Immature natural killer cell (primary cell): ENCODE data around the gene RAB15. TPM values are rescaled to one million over a fixed set of nuclear protein-coding genes. Genes with fewer than 3 reads are reported as not detected.
"Not testable (repeated sequence)": the region's sequence is repeated elsewhere in the genome, so short reads cannot be mapped to it uniquely, and the experiment has no call there.

Experiments used
- DNase-seq, 3 donors: peaks; one replicate each; pipeline ENCODE4 v3.0.0; 2022; ENCODE audit warnings: mixed read lengths in 1 of 3
- H3K27ac Mint-ChIP-seq, 6 donors: one replicate each; pipeline ENCODE4 v1.8.0; 2020; ENCODE audit warnings: mixed read lengths in 6 of 6, mild to moderate bottlenecking in 5 of 6, inconsistent platforms in 4 of 6, moderate library complexity in 3 of 6
- H3K27me3 Mint-ChIP-seq, 3 donors: one replicate each; pipeline ENCODE4 v1.8.0; 2020 to 2021; ENCODE audit warnings: low read depth in 3 of 3, mild to moderate bottlenecking in 3 of 3, mixed read lengths in 3 of 3, moderate library complexity in 3 of 3, inconsistent platforms in 1 of 3
- H3K36me3 Mint-ChIP-seq, 3 donors: one replicate each; pipeline ENCODE4 v1.8.0; 2020; ENCODE audit warnings: mixed read lengths in 3 of 3, inconsistent platforms in 2 of 3, mild to moderate bottlenecking in 2 of 3
- H3K4me1 Mint-ChIP-seq, 2 donors: one replicate each; pipeline ENCODE4 v1.8.0; 2020; ENCODE audit warnings: inconsistent platforms in 2 of 2, mild to moderate bottlenecking in 2 of 2, mixed read lengths in 2 of 2, moderate library complexity in 1 of 2
- H3K4me3 Mint-ChIP-seq, 5 donors: one replicate each; pipeline ENCODE4 v1.8.0; 2020; ENCODE audit warnings: mild to moderate bottlenecking in 5 of 5, mixed read lengths in 5 of 5, inconsistent platforms in 3 of 5, moderate library complexity in 3 of 5
- H3K9me3 Mint-ChIP-seq, 6 donors: one replicate each; pipeline ENCODE4 v1.8.0; 2020; ENCODE audit warnings: mild to moderate bottlenecking in 6 of 6, mixed read lengths in 6 of 6, inconsistent platforms in 4 of 6, moderate library complexity in 3 of 6
- polyA plus RNA-seq, 3 donors: library from polyadenylated mRNA; unstranded; fragments of 300-500 nt; fragmentation: Illumina TruSeq; gene quantifications; one replicate each; pipeline ENCODE4 v1.2.3, GENCODE V29; 2021

Gene RAB15
- polyA plus RNA-seq, 3 donors from 2014 or later: 0.52 to 1.2 (median 1.1) TPM

DNA sequence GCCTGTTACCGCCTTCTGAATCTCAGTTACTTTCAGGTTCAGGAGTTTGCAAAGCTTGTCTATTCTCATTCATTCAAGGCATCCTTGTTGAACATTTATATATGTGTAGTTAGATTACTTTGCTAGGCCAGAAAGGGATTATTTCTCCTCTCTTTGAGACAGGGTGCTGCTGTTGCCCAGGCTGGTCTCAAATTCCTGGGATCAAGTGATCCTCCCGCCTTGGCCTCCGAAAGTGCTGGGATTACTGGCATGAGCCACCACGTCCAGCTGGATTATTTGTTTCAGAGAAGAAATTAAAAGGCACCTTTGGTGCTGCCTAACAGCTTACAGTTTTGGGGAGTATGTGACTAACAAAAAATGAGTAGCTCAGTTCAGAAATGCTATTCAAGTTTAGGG, 57.1 kb downstream of the RAB15 start:
- peak overlapping the region; percentile 89 to 94 (median 93) for H3K4me3 Mint-ChIP-seq
- H3K36me3 Mint-ChIP-seq: peaks cover 0 to 3% (median 0%) of the 10 kb centered on the region in 3 donors
- DNase-seq: no peak
- H3K9me3 Mint-ChIP-seq: no peaks in the 10 kb centered on the region
- H3K27me3 Mint-ChIP-seq: peaks cover 9 to 13% (median 12%) of the 10 kb centered on the region in 3 donors
- peak overlapping the region; percentile 93 to 100 (median 96) for H3K27ac Mint-ChIP-seq
- peaks cover 42 to 71% of the 10 kb centered on the region in 2 donors for H3K4me1 Mint-ChIP-seq

DNA sequence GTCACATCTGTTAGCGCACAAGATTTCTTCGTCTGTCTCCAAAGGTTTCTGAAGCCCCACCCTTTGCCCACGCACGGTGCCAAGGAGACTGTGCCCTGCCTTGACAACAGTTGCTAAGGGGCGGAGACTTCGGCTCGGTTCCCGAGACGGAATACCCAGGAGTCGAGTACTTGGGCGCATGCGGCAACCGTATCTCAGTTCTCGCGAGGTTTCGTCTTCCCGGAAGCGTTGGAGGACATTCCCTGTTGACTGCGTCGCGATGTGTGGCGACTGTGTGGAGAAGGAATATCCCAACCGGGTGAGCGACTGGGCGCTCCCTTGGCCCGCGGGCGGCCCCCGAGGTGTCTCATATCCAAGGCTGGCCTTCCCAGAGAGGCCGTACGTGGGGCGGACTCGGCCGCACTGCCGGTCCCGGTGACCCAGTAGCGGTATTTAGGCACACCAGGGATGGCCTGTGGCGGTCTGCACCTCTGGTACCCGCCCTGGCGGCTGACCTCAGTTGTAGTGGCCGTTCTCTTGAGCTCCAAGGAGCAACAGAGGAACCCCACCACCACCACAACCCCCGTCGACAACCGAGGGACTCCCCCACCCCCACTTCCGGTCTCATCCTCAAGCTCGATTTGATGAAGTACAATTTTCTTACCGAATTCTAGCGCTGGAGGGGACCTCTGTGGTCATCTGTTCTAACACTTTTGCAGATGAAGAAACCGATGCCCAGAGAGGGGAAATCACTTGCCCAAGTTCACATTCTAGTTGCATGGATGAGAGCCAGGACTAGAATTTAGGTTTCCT, 57.7 kb downstream of the RAB15 start, which contains the start of gene CHURC1:
Gene CHURC1, plus strand, starts transcription at position 219 of the 792 bp plus-strand sequence. Its CDS starts 41 bp downstream, at position 260.
- H3K4me3 Mint-ChIP-seq: peak within 1 kb of the TSS; percentile 89 to 94 (median 93)
- peaks cover 9 to 15% (median 12%) of the 10 kb centered on the region in 3 donors for H3K27me3 Mint-ChIP-seq
- no peaks in the 10 kb centered on the region for H3K9me3 Mint-ChIP-seq
- H3K36me3 Mint-ChIP-seq: peaks cover 0 to 3% (median 0%) of the 10 kb centered on the region in 3 donors
- peak within 1 kb of the TSS; percentile 93 to 100 (median 96) for H3K27ac Mint-ChIP-seq
- H3K4me1 Mint-ChIP-seq: peaks cover 40 to 65% of the 10 kb centered on the region in 2 donors
- DNase-seq: peak; percentile 93 to 94 (median 94)

DNA sequence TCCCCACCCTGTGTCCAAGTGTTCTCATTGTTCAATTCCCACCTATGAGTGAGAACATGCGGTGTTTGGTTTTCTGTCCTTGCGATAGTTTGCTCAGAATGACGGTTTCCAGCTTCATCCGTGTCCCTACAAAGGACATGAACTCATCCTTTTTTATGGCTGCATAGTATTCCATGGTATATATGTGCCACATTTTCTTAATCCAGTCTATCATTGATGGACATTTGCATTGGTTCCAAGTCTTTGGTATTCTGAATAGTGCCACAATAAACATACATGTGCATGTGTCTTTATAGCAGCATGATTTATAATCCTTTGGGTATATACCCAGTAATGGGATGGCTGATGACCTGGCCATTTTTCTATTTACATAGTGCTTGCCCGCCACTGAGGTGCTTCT, 58.7 kb downstream of the RAB15 start:
- peak overlapping the region; percentile 89 to 94 (median 93) for H3K4me3 Mint-ChIP-seq
- H3K9me3 Mint-ChIP-seq, H3K36me3 Mint-ChIP-seq, DNase-seq: not testable (repeated sequence)
- H3K27ac Mint-ChIP-seq: peak overlapping the region; percentile 93 to 100 (median 96)
- H3K4me1 Mint-ChIP-seq: peaks cover 36 to 58% of the 10 kb centered on the region in 2 donors
- peaks cover 9 to 15% (median 13%) of the 10 kb centered on the region in 3 donors for H3K27me3 Mint-ChIP-seq

DNA sequence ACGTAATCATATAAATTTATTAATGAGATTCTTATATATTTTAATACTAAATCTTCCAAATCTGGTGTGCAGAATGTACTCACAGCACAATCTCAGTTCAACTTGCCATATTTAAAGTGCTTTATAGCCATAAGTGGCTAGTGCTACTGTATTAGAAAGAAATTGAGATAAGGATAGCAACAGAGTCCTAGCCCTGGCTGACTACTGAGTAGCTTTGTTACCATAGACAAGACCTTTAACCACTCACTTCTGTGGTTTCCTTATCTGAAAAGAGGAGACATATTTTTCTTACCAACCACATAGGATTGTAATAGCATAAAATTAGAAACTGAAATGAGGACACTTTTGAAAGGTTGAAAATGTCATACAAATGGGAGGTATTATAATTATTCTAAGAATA, 59.9 kb downstream of the RAB15 start:
- H3K27ac Mint-ChIP-seq: peak overlapping the region in 3 of 6 donors; percentile 1 to 80 (median 66)
- peak in 2 of 3 donors; percentile 5 to 17 for DNase-seq

DNA sequence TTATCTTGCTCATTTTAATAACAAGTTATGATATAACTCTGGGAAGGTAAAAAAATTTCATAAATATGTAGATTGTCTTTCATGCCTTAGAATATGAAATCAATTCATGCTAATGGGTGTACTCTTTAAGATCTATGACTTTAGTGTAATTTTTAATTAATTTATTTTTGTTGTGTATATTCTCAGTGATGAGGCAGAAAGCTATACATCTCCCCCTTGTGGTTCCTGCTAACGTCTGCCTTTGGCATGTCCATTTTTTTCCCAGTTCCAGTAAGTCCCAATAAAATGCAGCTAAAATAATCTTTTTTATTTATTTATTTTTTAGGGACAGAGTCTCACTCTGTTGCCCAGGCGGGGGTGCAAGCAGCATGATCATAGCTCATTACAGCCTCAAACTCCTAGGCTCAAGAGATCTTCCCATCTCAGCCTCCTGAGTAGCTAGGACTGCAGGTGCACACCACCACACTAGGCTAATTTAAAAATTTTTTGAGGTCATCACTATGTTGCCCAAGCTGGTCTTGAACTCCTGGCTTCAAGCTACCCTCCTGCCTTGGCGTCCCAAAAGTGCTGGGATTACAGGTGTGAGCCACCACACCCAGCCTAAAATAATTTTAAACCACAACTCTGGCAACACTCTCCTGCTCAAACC, 61.2 kb downstream of the RAB15 start:
- Mint-ChIP-seq H3K36me3 (peaks cover 0 to 3% (median 0%) of the 10 kb centered on the region in 3 donors), H3K27ac (no peak overlapping the region), H3K27me3 (peaks cover 13 to 22% (median 15%) of the 10 kb centered on the region in 3 donors), H3K4me1 (peaks cover 19 to 34% of the 10 kb centered on the region in 2 donors), H3K4me3 (no peak overlapping the region), H3K9me3 (no peaks in the 10 kb centered on the region)
- no peak for DNase-seq

More for the DNA sequence above, 59.9 kb downstream of the RAB15 start:
- H3K27me3 Mint-ChIP-seq: peaks cover 9 to 17% (median 15%) of the 10 kb centered on the region in 3 donors
- peaks cover 27 to 46% of the 10 kb centered on the region in 2 donors for H3K4me1 Mint-ChIP-seq
- H3K36me3 Mint-ChIP-seq: peaks cover 0 to 3% (median 0%) of the 10 kb centered on the region in 3 donors
- no peaks in the 10 kb centered on the region for H3K9me3 Mint-ChIP-seq
- H3K4me3 Mint-ChIP-seq: no peak overlapping the region

DNA sequence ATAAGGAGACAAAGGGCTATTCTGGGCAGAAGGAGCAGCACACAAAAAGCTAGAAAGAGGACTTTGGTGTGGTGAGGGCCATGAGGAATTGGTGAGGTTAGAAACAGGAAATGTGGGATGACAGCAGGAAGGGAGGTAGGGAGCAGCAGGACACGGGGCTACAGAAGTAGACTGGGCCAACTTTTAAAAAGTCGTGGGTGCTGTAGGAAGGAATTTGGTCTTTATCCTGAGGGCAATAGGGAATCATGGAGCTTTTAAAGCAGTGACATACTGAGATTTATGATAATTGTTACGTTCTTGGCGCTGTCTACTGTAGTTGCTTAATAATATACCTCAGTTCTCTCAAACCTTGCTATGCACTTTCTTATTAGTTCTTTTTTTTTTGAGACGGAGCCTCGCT, 66.1 kb downstream of the RAB15 start:
- Mint-ChIP-seq H3K4me3 (no peak overlapping the region), H3K27me3 (peaks cover 3 to 12% (median 8%) of the 10 kb centered on the region in 3 donors), H3K27ac (peak overlapping the region in 1 of 6 donors; percentile 7), H3K36me3 (no peaks in the 10 kb centered on the region), H3K4me1 (no peaks in the 10 kb centered on the region), H3K9me3 (no peaks in the 10 kb centered on the region)
- no peak for DNase-seq

DNA sequence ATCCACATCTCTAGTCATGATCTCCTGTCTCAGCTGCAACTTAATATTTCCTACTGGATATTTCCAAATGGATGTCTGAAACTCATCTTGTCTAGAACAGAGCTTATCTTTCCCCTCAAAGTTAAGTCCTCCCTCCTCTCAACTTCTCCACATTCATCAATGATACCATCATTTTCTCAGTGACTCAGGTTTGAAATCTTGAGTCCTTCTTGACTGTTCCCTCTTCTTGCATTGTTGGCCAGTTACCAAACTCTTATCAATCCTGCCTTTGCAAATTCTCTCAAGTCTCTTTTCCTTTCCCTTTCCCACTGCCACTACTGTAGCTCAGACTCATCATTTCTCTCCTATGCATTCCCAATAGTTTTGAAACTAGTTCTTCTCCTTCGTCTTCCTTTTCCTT, 72.2 kb downstream of the RAB15 start:
- Mint-ChIP-seq H3K27ac (no peak overlapping the region), H3K36me3 (no peaks in the 10 kb centered on the region), H3K27me3 (peaks cover 1 to 4% (median 4%) of the 10 kb centered on the region in 3 donors), H3K4me1 (no peaks in the 10 kb centered on the region), H3K9me3 (no peaks in the 10 kb centered on the region), H3K4me3 (no peak overlapping the region)
- no peak for DNase-seq

Other genes starting within 250 kb of the RAB15 start
- gene SPTB, start 92.4 kb downstream of the RAB15 start, polyA plus RNA-seq: under 1 TPM in 1 of 3 donors, not detected in 2; 0.29 TPM
- 100 to 1,000 TPM in 2 of 3 donors, 10 to 100 TPM in 1; 87.8 to 140 (median 124) TPM for gene CHURC1, start 57.9 kb downstream of the RAB15 start, polyA plus RNA-seq
- not detected for gene GPX2, start 29.6 kb downstream of the RAB15 start, polyA plus RNA-seq
- 1 to 10 TPM; 1.0 to 5.2 (median 1.6) TPM for gene FNTB, start 14.6 kb upstream of the RAB15 start, polyA plus RNA-seq
- gene MAX, start 130.2 kb upstream of the RAB15 start, polyA plus RNA-seq: 100 to 1,000 TPM; 121 to 139 (median 135) TPM